Type B pancreatic cell (in vitro differentiated cells): Measurements from ENCODE around the gene ITPR3. TPM values are rescaled to one million over a fixed set of nuclear protein-coding genes. Genes with fewer than 3 reads are reported as not detected.
A peak's percentile ranks its signal among the peaks of the same experiment; 100 is the strongest.

Source experiments
- DNase-seq: peaks from one replicate; pipeline ENCODE4 v3.0.0; 2021; ENCODE audit warnings: mixed read lengths; ENCODE audit not compliant: unreplicated experiment; ENCODE audit errors: extremely low spot score
- H3K27ac Mint-ChIP-seq: 2 replicates; pipeline ENCODE4 v1.8.0; 2021; ENCODE audit warnings: mild to moderate bottlenecking, mixed read lengths
- H3K27me3 Mint-ChIP-seq: 2 replicates; pipeline ENCODE4 v1.8.0; 2021; ENCODE audit warnings: mixed read lengths
- H3K36me3 Mint-ChIP-seq: 2 replicates; pipeline ENCODE4 v1.8.0; 2021; ENCODE audit warnings: mixed read lengths
- H3K4me1 Mint-ChIP-seq: one replicate; pipeline ENCODE4 v1.8.0; 2021; ENCODE audit warnings: mixed read lengths; ENCODE audit not compliant: unreplicated experiment
- H3K4me3 Mint-ChIP-seq: 2 replicates; pipeline ENCODE4 v1.8.0; 2021; ENCODE audit warnings: mild to moderate bottlenecking, mixed read lengths
- H3K9me3 Mint-ChIP-seq: 2 replicates; pipeline ENCODE4 v1.8.0; 2021; ENCODE audit warnings: mixed read lengths
- CTCF ChIP-seq: fragments of 200-600 bp; sonication (generic); conservative IDR thresholded peaks from 2 replicates; pipeline ENCODE4 v1.5.0; 2021; ENCODE audit warnings: antibody characterized with exemption, mild to moderate bottlenecking
- total RNA-seq: library from RNA; stranded (reverse); gene quantifications from 2 replicates; pipeline ENCODE4 v1.2.1, GENCODE V29; 2021; ENCODE audit warnings: low replicate concordance

The ITPR3 gene
- total RNA-seq, 1 donor from 2014 or later: 24.6 TPM

- no peaks in the 10 kb centered on the region for H3K9me3 Mint-ChIP-seq
- no peaks in the 10 kb centered on the region for H3K27me3 Mint-ChIP-seq
- TF ChIP-seq CTCF: no peak
- peaks cover 5% of the 10 kb centered on the region for H3K36me3 Mint-ChIP-seq
- no peaks in the 10 kb centered on the region for H3K4me1 Mint-ChIP-seq
- H3K4me3 Mint-ChIP-seq: no peak overlapping the region
- no peak for DNase-seq
- no peak overlapping the region for H3K27ac Mint-ChIP-seq
These were observed 46.0 kb downstream of the ITPR3 start for GRCh38 chr6:33667072-33667471.

GRCh38 chr6:33667776-33668175, 46.7 kb downstream of the ITPR3 start:
- Mint-ChIP-seq H3K36me3 (peaks cover 5% of the 10 kb centered on the region), H3K4me1 (no peaks in the 10 kb centered on the region), H3K27ac (no peak overlapping the region), H3K4me3 (no peak overlapping the region), H3K9me3 (no peaks in the 10 kb centered on the region), H3K27me3 (no peaks in the 10 kb centered on the region)
- DNase-seq: no peak
- no peak for TF ChIP-seq CTCF

GRCh38 chr6:33668328-33668727, 47.2 kb downstream of the ITPR3 start:
- no peak for DNase-seq
- Mint-ChIP-seq H3K27ac (peak overlapping the region; percentile 89), H3K9me3 (no peaks in the 10 kb centered on the region), H3K4me3 (no peak overlapping the region), H3K4me1 (peaks cover under 1% of the 10 kb centered on the region), H3K27me3 (no peaks in the 10 kb centered on the region), H3K36me3 (peaks cover 5% of the 10 kb centered on the region)
- no peak for TF ChIP-seq CTCF

GRCh38 chr6:33668914-33669313, 47.8 kb downstream of the ITPR3 start:
- H3K36me3 Mint-ChIP-seq: peaks cover 9% of the 10 kb centered on the region
- no peak overlapping the region for H3K4me3 Mint-ChIP-seq
- H3K27me3 Mint-ChIP-seq: no peaks in the 10 kb centered on the region
- peaks cover 4% of the 10 kb centered on the region for H3K4me1 Mint-ChIP-seq
- TF ChIP-seq CTCF: no peak
- DNase-seq: no peak
- no peaks in the 10 kb centered on the region for H3K9me3 Mint-ChIP-seq
- peak overlapping the region; percentile 89 for H3K27ac Mint-ChIP-seq

- Mint-ChIP-seq H3K27ac (no peak overlapping the region), H3K9me3 (no peaks in the 10 kb centered on the region)
- TF ChIP-seq CTCF: no peak
These were observed 49.1 kb downstream of the ITPR3 start for GRCh38 chr6:33670086-33670660.

More at GRCh38 chr6:33670086-33670660, 49.1 kb downstream of the ITPR3 start:
- Mint-ChIP-seq H3K4me3 (no peak overlapping the region), H3K4me1 (peaks cover 4% of the 10 kb centered on the region), H3K36me3 (peaks cover 9% of the 10 kb centered on the region), H3K27me3 (no peaks in the 10 kb centered on the region)
- no peak for DNase-seq
